Measurements from ENCODE around the gene ARSG. TPM values are rescaled to one million over a fixed set of nuclear protein-coding genes. Genes with fewer than 3 reads are reported as not detected.

The ARSG gene
- total and polyA plus RNA-seq, 2 of the 8 experiments (the other 6 are each of a cell fraction or from before 2014, with no cell fraction given): 3.3 to 4.0 TPM

DNA sequence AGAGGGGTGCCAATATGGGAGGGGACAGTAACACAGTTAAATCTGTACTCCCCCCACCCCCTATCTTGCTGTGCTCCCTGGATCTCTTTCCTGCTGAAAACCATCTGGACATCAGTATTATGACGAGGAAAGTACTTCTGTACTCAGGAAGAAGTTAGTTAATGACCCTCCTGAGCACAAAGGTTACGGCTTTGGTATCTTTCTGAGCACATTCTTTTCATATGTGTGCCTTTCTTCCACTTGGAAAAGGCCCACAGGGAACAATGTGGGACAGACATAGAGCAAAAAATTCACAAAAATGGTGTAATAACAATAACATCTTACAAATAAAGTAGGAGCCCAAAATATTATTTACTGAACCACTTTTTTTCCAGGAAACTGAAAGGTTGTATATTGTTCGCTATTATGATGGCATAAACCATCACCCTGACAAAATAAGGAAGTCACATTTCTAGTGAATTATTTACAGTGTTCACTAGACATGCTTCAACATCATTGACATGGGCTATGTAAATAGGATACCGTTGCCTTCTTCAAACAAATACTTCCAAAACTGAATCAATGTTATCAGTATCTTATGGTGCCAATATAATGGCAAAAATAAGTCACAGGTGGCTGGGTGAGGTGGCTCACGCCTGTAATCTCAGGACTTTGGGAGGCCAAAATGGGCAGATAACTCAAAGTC is 160.5 kb downstream of the ARSG start:
- H2BK120ac ChIP-seq (replicated peaks; ENCODE audit: low read depth, low read length): no peak overlapping the region
- peaks cover 0 to 6% (median under 1%) of the 10 kb centered on the region in 4 experiments; a peak in 1 of 8 replicates for H3K36me3 ChIP-seq (ENCODE audit: control insufficient read depth in 2 of 4, insufficient read depth in 4 of 4, low read length in 3 of 4)
- FAIRE-seq (no peak), DNase-seq (ENCODE audit: low read depth in 1 of 2, low spot score in 2 of 2) (no peak)
- no peak overlapping the region for H3K23ac ChIP-seq (ENCODE audit: insufficient read length)
- TF ChIP-seq CREB1 (IDR thresholded peaks at IDR 0.05): no peak
- no peak for TF ChIP-seq HDAC6 (IDR thresholded peaks at IDR 0.05; ENCODE audit: low read depth, low read length)
- no peak for TF ChIP-seq KDM5A (IDR thresholded peaks at IDR 0.05; ENCODE audit: low read length)
- no peaks in the 10 kb centered on the region for H3K79me2 ChIP-seq (ENCODE audit: control insufficient read depth in 1 of 2, insufficient read depth in 2 of 2, low read length in 2 of 2)
- H3K4me3 ChIP-seq (ENCODE audit: extremely low read depth in 1 of 4, insufficient read depth in 2 of 4, low read depth in 3 of 4, low read length in 4 of 4): no peak overlapping the region
- no peak overlapping the region for H3K9ac ChIP-seq (replicated peaks in 1 of 4; ENCODE audit: extremely low read depth in 1 of 4, low read depth in 3 of 4, low read length in 3 of 4)
- H3K4ac ChIP-seq (replicated peaks; ENCODE audit: insufficient read length, low read depth, low read length): no peak overlapping the region
- no peak overlapping the region for H3K18ac ChIP-seq (ENCODE audit: extremely low read depth, low read length)
- no peak overlapping the region for H3K27ac ChIP-seq (ENCODE audit: low read depth, low read length)
- no peak overlapping the region for H3K14ac ChIP-seq (ENCODE audit: insufficient read length)
- ChIA-PET POLR2A (ENCODE audit: partially characterized antibody) (interaction anchor here (1.1 kb wide), 1 partner anchor 27 kb away, joined by 3 read pairs; no protein-coding TSS in a partner anchor), CTCF (ENCODE audit: partially characterized antibody) (interaction anchor here (1.3 kb wide), 1 partner anchor 34 kb away, joined by 4 read pairs; no protein-coding TSS in a partner anchor)
- H3K4me2 ChIP-seq (ENCODE audit: insufficient read depth in 1 of 2, low read depth in 2 of 2, low read length in 2 of 2): no peak overlapping the region
- H4K5ac ChIP-seq (ENCODE audit: insufficient read length, low read depth, low read length): no peak overlapping the region
- 90% methylated on average over 5 of the region's 5 CpGs; no CpG with 5 or more reads in 1 of the 2 experiments for WGBS, 2 experiments (ENCODE audit: extremely low coverage in 1 of 2, insufficient coverage in 1 of 2, insufficient read length in 1 of 2, insufficient replicate concordance in 2 of 2, low coverage in 1 of 2, low lambda C conversion rate in 2 of 2, missing lambda C conversion rate in 1 of 2)
- H2BK15ac ChIP-seq (ENCODE audit: low read length): no peak overlapping the region
- H2BK5ac ChIP-seq (ENCODE audit: low read depth, low read length): no peak overlapping the region
- no peak overlapping the region for H4K91ac ChIP-seq (replicated peaks; ENCODE audit: insufficient read length, low read length)
- H2AFZ ChIP-seq (ENCODE audit: low read length): no peak overlapping the region
- no peaks in the 10 kb centered on the region for H4K20me1 ChIP-seq (replicated peaks in 1 of 2; ENCODE audit: control insufficient read depth in 1 of 2, insufficient read depth in 2 of 2, low read length in 2 of 2)
- no peaks in the 10 kb centered on the region for H3K9me3 ChIP-seq (ENCODE audit: insufficient read depth in 2 of 2, low read depth in 1 of 2, low read length in 1 of 2)
- H2BK20ac ChIP-seq (ENCODE audit: low read length): no peak overlapping the region
- no peak overlapping the region for H2AK5ac ChIP-seq (ENCODE audit: low read depth, low read length)
- H3K23me2 ChIP-seq (ENCODE audit: low read depth, low read length): peaks cover 4% of the 10 kb centered on the region; the same call in 1 of the 2 replicates
- no peaks in the 10 kb centered on the region for H3K27me3 ChIP-seq (replicated peaks in 1 of 4; ENCODE audit: control insufficient read depth in 3 of 4, extremely low read depth in 1 of 4, insufficient read depth in 3 of 4, low read length in 3 of 4)
- no peak overlapping the region for H4K8ac ChIP-seq (ENCODE audit: extremely low read depth, insufficient read depth, low read length)
- no peaks in the 10 kb centered on the region for H3K79me1 ChIP-seq (ENCODE audit: low read depth, low read length)
- no peak overlapping the region for H2BK12ac ChIP-seq (ENCODE audit: low read depth, low read length)
- H3K4me1 ChIP-seq (replicated peaks in 1 of 4; ENCODE audit: control insufficient read depth in 3 of 4, insufficient read depth in 4 of 4, low read length in 3 of 4): peaks cover 3 to 4% (median 3%) of the 10 kb centered on the region in 4 experiments; a peak in 5 of 7 replicates
- H3K56ac ChIP-seq (replicated peaks; ENCODE audit: insufficient read length, low read depth, low read length): no peak overlapping the region

Measured in H1 (cell line).